Endodermal cell (in vitro differentiated cells): ENCODE data around the gene KCP. TPM values are rescaled to one million over a fixed set of nuclear protein-coding genes. Genes with fewer than 3 reads are reported as not detected.
A peak's percentile ranks its signal among the peaks of the same experiment; 100 is the strongest.

Experiments used
- DNase-seq: peaks from one replicate; pipeline ENCODE4 v3.0.0-alpha.2; 2017
- H3K27ac ChIP-seq: 2 replicates; pipeline ENCODE4 v1.5.1; 2013; ENCODE audit warnings: mild to moderate bottlenecking, low read depth, low read length, moderate library complexity
- H3K27me3 ChIP-seq: 2 replicates; pipeline ENCODE4 v1.6.1; 2013; ENCODE audit warnings: mild to moderate bottlenecking, low read length, moderate library complexity; ENCODE audit not compliant: insufficient read depth, control insufficient read depth, poor library complexity, severe bottlenecking
- H3K36me3 ChIP-seq: 2 replicates; pipeline ENCODE4 v1.7.0; 2013; ENCODE audit warnings: mild to moderate bottlenecking, low read length, moderate library complexity; ENCODE audit not compliant: control insufficient read depth, insufficient read depth
- H3K4me1 ChIP-seq: one replicate; pipeline ENCODE4 v1.7.0; 2013; ENCODE audit warnings: low read length; ENCODE audit not compliant: control insufficient read depth, insufficient read depth
- H3K4me3 ChIP-seq: 2 replicates; pipeline ENCODE4 v1.5.1; 2013; ENCODE audit warnings: mild to moderate bottlenecking, low read length, moderate library complexity
- H3K9ac ChIP-seq: 2 replicates; pipeline ENCODE4 v1.6.1; 2013; ENCODE audit warnings: mild to moderate bottlenecking, low read length, moderate library complexity; ENCODE audit not compliant: poor library complexity, severe bottlenecking; ENCODE audit errors: extremely low read depth
- H3K9me3 ChIP-seq: 2 replicates; pipeline ENCODE4 v1.6.1; 2013; ENCODE audit warnings: mild to moderate bottlenecking, low read length, moderate library complexity; ENCODE audit not compliant: control insufficient read depth
- H3K27ac Mint-ChIP-seq: 2 replicates; pipeline ENCODE4 v1.8.0; 2020; ENCODE audit warnings: mixed read lengths
- H3K27me3 Mint-ChIP-seq: 2 replicates; pipeline ENCODE4 v1.8.0; 2021; ENCODE audit warnings: mild to moderate bottlenecking, mixed read lengths; ENCODE audit not compliant: insufficient read depth
- H3K36me3 Mint-ChIP-seq: 2 replicates; pipeline ENCODE4 v1.8.0; 2020; ENCODE audit warnings: low read depth, mixed read lengths
- H3K4me1 Mint-ChIP-seq: 2 replicates; pipeline ENCODE4 v1.8.0; 2020; ENCODE audit warnings: mixed read lengths
- H3K4me3 Mint-ChIP-seq: 2 replicates; pipeline ENCODE4 v1.8.0; 2020; ENCODE audit warnings: mild to moderate bottlenecking, moderate library complexity, mixed read lengths
- H3K9me3 Mint-ChIP-seq: 2 replicates; pipeline ENCODE4 v1.8.0; 2020; ENCODE audit warnings: mild to moderate bottlenecking, mixed read lengths
- WGBS, 2 experiments: methylation state at CpG; one replicate each; pipeline versions ENCODE4 v1.1.5 to v1.1.7; 2013; ENCODE audit warnings: missing lambda C conversion rate in 2 of 2, mixed read lengths in 1 of 2; ENCODE audit not compliant: insufficient coverage in 1 of 2, insufficient read length in 1 of 2; 5-methylcytosine and 5-hydroxymethylcytosine counted together
- total RNA-seq, 2 donors: library from RNA; stranded (reverse); fragmentation: NEBNext Ultra II Directional in 1 of 2; extraction: Animal tissue kit (Norgen Biotek cat#: 25700) in 1 of 2; gene quantifications; 2 replicates in 1 of 2; 3 replicates in 1 of 2; pipeline ENCODE4 v1.2.1, GENCODE V29; 2021
- TF ChIP-seq, protein P1 (sequence below): fragments of 200-600 bp; sonication (generic); conservative IDR thresholded peaks from 2 replicates; pipeline ENCODE4 v1.5.0; 2021; ENCODE audit warnings: antibody characterized with exemption, mild to moderate bottlenecking

The KCP gene
- total RNA-seq, 2 donors from 2014 or later = 21.1 to 33.3 TPM

- no peaks in the 10 kb centered on the region for H3K36me3 Mint-ChIP-seq
- H3K4me3 ChIP-seq = peak within 1 kb of the TSS; percentile 77
- H3K27ac ChIP-seq = no peak within 1 kb of the TSS
- peak within 1 kb of the TSS; percentile 56 for H3K4me3 Mint-ChIP-seq
- H3K27me3 ChIP-seq = peaks cover 55% of the 10 kb centered on the region
- no peaks in the 10 kb centered on the region for H3K36me3 ChIP-seq
- peak within 1 kb of the TSS; percentile 6 for H3K9ac ChIP-seq
- no peaks in the 10 kb centered on the region for H3K4me1 ChIP-seq
- WGBS, 2 experiments = 1 to 4% methylated on average over 28 to 83 of the region's 83 CpGs
- H3K27me3 Mint-ChIP-seq = peaks cover 74% of the 10 kb centered on the region
- TF ChIP-seq, protein P1, sequence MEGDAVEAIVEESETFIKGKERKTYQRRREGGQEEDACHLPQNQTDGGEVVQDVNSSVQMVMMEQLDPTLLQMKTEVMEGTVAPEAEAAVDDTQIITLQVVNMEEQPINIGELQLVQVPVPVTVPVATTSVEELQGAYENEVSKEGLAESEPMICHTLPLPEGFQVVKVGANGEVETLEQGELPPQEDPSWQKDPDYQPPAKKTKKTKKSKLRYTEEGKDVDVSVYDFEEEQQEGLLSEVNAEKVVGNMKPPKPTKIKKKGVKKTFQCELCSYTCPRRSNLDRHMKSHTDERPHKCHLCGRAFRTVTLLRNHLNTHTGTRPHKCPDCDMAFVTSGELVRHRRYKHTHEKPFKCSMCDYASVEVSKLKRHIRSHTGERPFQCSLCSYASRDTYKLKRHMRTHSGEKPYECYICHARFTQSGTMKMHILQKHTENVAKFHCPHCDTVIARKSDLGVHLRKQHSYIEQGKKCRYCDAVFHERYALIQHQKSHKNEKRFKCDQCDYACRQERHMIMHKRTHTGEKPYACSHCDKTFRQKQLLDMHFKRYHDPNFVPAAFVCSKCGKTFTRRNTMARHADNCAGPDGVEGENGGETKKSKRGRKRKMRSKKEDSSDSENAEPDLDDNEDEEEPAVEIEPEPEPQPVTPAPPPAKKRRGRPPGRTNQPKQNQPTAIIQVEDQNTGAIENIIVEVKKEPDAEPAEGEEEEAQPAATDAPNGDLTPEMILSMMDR = no peak
- no peaks in the 10 kb centered on the region for H3K9me3 ChIP-seq
- peak; percentile 81 for DNase-seq
- H3K4me1 Mint-ChIP-seq = peaks cover 4% of the 10 kb centered on the region
- H3K9me3 Mint-ChIP-seq = no peaks in the 10 kb centered on the region
- no peak within 1 kb of the TSS for H3K27ac Mint-ChIP-seq
Measured at GRCh38 chr7:128937647-128938543, 27.4 kb upstream of the KCP start, which contains the start of gene IRF5. IRF5 (plus strand) TSS chr7:128937927; CDS start chr7:128942082, 4,155 bp downstream.

DNA sequence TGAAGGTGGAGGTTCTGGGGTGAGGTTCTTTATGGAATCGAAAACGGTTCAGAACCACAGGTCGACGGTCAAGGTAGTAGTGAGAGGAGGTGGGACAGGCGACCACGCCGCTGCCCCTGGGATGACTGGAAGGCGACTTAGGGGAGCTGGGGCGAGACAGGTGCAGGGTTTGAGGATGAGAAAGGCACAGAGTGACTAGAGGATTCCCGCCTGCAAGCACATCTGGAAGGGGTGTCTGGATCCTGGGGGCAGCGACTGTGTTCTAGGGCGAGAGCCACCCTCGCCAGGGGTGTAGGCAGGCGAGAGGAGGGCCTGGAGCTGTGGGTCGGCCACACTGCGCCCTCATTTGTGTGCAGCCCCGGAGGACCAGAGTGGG is 26.8 kb upstream of the KCP start:
- no peaks in the 10 kb centered on the region for H3K9me3 ChIP-seq
- peak; percentile 53 for DNase-seq
- WGBS, 2 experiments = 85 to 92% methylated on average over 14 to 17 of the region's 17 CpGs
- Mint-ChIP-seq H3K27ac (no peak overlapping the region), H3K9me3 (no peaks in the 10 kb centered on the region), H3K36me3 (no peaks in the 10 kb centered on the region), H3K27me3 (peaks cover 77% of the 10 kb centered on the region), H3K4me1 (peaks cover 4% of the 10 kb centered on the region), H3K4me3 (peak overlapping the region; percentile 56)
- H3K4me1 ChIP-seq = no peaks in the 10 kb centered on the region
- no peak overlapping the region for H3K4me3 ChIP-seq
- no peak overlapping the region for H3K27ac ChIP-seq
- TF ChIP-seq, protein P1 = no peak
- no peaks in the 10 kb centered on the region for H3K36me3 ChIP-seq
- H3K27me3 ChIP-seq = peaks cover 55% of the 10 kb centered on the region
- no peak overlapping the region for H3K9ac ChIP-seq

DNA sequence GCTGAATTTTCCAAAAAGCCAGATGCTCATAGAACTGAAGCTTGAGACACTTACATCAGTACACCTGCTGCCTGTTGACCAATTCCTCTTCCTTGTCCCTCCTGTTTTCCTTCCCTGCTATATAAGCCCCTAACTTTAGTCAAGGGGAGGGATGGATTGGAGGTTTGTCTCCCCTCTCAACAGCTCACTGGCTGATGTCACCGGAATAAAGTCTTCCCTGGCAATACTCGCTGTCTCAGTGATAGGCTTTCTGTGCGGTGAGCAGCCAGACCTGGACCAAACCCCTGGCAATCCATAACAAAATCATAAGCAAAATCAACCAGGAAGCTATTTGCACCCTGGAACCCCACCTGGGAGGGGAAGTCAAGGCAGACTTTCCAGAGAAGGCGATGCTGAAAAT is 26.3 kb upstream of the KCP start:
- no peaks in the 10 kb centered on the region for H3K36me3 Mint-ChIP-seq
- peaks cover 55% of the 10 kb centered on the region for H3K27me3 ChIP-seq
- no peaks in the 10 kb centered on the region for H3K9me3 Mint-ChIP-seq
- 94% methylated on average over 2 to 4 of the region's 4 CpGs for WGBS, 2 experiments
- no peak overlapping the region for H3K4me3 ChIP-seq
- H3K27me3 Mint-ChIP-seq = peaks cover 77% of the 10 kb centered on the region
- no peak overlapping the region for H3K27ac Mint-ChIP-seq
- H3K4me1 Mint-ChIP-seq = peaks cover 4% of the 10 kb centered on the region
- DNase-seq = no peak
- H3K4me1 ChIP-seq = no peaks in the 10 kb centered on the region
- TF ChIP-seq, protein P1 = no peak
- H3K27ac ChIP-seq = no peak overlapping the region
- no peaks in the 10 kb centered on the region for H3K36me3 ChIP-seq
- H3K9me3 ChIP-seq = no peaks in the 10 kb centered on the region
- H3K9ac ChIP-seq = no peak overlapping the region
- peak overlapping the region; percentile 56 for H3K4me3 Mint-ChIP-seq
